HG03342 (cell line): ENCODE data around the gene GALNT18.

Experiments used
- ATAC-seq: cut with Tn5 transposase; IDR thresholded peaks from one replicate; pipeline ENCODE4 v1.9.1; 2021; ENCODE audit warnings: mild to moderate bottlenecking, moderate library complexity; ENCODE audit not compliant: unreplicated experiment

Gene GALNT18

DNA sequence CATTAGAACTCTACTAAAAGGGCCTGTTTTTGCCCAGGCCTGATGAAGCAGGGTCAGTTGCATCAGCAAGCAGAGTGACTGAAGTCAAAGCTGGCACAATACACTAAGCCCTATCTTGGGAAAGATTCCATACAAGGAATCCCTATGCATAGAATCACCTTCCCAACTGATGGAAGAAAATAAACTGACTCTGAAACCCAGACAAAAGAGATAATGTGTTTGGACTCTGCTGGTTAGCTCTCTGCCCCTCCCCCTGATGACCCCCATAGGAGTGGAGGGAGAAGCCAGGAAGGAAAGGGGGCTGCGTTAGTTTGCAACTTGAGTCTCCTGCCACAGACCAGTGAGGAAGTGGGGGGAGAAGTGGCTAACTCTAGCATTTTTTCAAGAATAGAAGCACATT is 32.9 kb downstream of the GALNT18 start:
- ATAC-seq: no peak

DNA sequence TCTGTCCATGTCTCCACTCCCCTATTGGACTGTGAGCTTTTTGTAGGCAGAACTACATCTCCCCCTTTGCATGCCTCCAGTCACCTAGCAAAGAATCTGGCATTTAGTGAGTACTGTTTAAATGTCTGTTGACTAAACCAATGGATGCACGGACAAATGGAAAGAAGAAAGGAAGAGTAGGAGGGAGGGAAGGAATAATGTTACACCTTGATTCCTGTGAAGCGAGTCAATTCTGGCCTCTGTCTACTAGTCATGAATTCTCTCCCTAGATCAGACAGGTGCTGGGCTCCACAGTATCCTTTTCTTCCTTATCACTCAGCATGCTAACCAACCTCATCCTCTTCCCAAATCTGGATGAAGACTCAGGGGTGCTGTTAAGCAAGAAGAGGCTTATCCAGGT is 33.6 kb downstream of the GALNT18 start:
- ATAC-seq: no peak

GRCh38 chr11:11587122-11587521 is 34.7 kb downstream of the GALNT18 start:
- ATAC-seq: no peak

DNA sequence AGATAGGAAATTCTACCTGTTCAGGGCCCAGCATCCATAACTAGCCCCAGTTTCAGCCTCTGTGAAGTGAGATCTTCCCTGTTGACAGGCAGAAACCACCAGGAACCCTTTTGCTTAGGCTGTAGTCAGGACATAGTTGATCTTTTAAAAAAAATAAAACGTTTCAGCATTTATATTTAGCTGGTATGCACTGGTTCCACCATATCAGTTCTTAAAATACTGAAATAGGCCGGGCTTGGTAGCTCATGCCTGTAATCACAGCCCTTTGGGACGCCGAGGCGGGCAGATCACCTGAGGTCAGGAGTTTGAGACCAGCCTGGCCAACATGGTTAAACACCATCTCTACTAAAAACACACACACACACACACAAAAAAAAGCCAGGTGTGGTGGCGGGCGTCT is 35.3 kb downstream of the GALNT18 start:
- no peak for ATAC-seq

GRCh38 chr11:11584937-11585336 is 36.9 kb downstream of the GALNT18 start:
- no peak for ATAC-seq

- no peak for ATAC-seq
These were observed 37.3 kb downstream of the GALNT18 start for GRCh38 chr11:11584530-11584810.

- ATAC-seq: no peak
These were observed 37.8 kb downstream of the GALNT18 start for GRCh38 chr11:11583801-11584529.

- ATAC-seq: no peak
These were observed 39.6 kb downstream of the GALNT18 start for GRCh38 chr11:11582011-11582701.

DNA sequence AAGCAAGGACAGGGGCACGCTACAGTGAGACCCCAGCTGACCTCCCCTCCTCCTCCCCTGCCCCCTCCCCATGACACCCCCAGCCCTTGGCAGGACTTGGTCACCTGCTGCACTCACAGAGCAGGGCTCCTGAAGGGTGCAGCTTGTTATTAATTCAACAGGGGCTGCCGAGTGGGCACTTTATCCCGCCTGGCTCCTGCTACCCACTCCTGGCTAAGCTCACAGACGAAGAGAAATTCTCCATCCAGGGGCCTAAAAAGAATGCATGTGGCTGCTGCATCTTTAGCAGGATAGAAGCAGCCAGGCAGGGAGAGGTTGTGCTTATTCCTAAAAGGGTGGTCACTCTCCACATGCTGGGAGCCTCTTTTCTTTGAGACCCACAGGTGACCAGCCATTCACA is 40.3 kb downstream of the GALNT18 start:
- no peak for ATAC-seq

DNA sequence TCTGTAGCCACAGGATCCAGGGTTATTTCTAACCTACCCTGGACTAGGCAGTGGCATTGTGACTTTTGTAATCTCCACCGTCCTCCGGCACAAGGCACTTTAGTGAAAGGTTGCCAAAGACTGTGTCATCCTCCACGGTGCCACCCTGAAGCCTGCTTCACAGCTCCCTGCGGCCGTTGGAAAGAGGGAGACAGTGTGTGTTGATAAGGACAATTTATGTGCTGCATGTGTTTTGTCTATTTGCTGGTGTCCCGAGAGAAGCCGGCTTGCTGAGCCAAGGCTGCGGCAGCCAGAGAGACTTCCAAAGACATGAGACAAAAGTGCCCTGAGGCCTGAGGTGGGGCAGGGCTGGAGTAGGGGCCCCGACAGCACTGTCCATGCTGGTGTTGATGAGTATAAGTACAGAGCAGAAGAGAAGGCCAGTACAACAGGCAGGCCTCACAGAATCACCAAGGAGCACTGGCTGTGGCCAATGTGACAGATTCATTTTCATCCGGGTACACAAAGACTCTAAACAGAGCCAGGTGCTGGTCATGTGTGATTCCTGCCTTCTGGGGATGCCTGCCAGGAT is 40.9 kb downstream of the GALNT18 start:
- no peak for ATAC-seq

- ATAC-seq: no peak
These were observed 41.8 kb downstream of the GALNT18 start for GRCh38 chr11:11580012-11580411.

- no peak for ATAC-seq
These were observed 42.5 kb downstream of the GALNT18 start for GRCh38 chr11:11579012-11579988.

- ATAC-seq: no peak
These were observed 43.6 kb downstream of the GALNT18 start for GRCh38 chr11:11577932-11578911.

DNA sequence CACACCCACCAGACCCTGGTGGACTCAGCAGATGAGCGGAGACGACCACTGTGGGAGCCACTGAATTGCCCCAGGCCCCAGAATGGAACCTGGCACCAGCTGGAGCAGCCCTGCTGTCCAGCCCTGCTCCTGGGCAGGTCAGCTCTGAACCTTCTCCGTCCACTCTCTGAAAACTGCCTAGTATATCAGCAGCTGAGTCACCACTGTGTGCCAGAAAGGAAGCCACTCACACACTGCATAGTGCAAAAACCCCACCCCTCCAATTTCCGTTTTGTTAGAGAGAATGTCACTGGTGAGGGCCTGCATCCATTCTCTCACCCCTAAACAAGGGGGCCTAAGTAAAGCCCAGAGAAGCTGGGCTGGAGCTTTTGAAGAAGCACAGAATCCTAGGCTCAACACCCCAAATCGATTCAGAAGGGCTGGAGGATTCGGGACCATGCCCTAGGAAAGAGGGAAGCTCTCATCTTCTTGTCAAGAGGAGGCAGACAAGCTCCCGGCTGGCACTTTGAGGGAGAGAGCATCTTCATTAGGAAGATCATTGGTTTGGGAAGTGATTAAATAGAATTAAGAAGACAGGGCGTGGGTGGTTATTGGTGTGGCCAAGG is 44.5 kb downstream of the GALNT18 start:
- ATAC-seq: no peak

- no peak for ATAC-seq
These were observed 47.2 kb downstream of the GALNT18 start for GRCh38 chr11:11574373-11575287.

- ATAC-seq: no peak
These were observed 49.4 kb downstream of the GALNT18 start for GRCh38 chr11:11572386-11572785.

DNA sequence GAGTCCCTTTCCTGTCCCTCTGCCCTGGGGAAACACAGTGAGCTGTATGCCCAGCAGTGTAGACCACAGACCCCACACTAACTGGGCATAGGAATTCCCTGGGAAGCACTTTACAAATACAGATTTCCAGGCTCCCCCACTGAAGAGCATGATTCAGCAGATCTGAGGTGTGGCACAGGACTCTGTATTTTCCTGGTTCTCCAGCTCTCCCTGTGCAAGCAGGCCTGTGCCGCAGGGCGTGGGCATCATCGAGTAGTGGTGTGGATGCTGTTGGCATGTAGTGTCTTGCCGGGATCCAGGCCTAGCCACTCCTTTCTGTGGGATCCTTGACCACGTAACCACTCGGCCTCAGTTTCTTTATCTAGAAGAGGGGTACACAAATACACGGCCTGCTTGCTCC is 49.9 kb downstream of the GALNT18 start:
- no peak for ATAC-seq

DNA sequence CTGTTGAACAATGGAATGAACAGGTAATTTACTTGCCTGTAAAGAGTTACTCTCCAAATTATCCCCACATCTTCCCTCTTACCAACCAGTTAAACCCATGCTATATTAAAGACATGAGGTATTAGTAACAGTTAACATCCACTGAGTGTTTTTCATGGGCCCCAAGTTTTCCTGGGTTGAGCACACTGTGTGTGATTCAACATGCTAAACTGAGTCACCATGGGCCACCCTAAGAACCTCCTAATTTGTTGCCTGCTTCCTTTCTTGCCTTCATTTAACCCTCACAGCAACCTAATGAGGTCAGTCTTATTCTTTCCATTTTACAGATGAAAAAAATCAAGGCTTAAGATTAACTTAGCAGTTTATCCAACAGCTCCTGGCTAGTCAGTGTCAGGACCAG is 51.0 kb downstream of the GALNT18 start:
- no peak for ATAC-seq
